NT2/D1 (cell line): ENCODE results near the gene PLPPR3.

Experiments used
- DNase-seq: peaks from one replicate; pipeline ENCODE4 v3.0.0-alpha.2; 2011; ENCODE audit warnings: low read depth, low spot score
- H3K27me3 ChIP-seq: 2 replicates; pipeline ENCODE4 v1.6.0; 2011; ENCODE audit warnings: mild to moderate bottlenecking; ENCODE audit not compliant: insufficient read length, insufficient read depth
- H3K36me3 ChIP-seq: 2 replicates; pipeline ENCODE4 v1.6.1; 2011; ENCODE audit warnings: mild to moderate bottlenecking, low read length, mixed read lengths; ENCODE audit not compliant: insufficient read depth, insufficient read length
- H3K4me1 ChIP-seq: 2 replicates; pipeline ENCODE4 v1.5.1; 2011; ENCODE audit not compliant: insufficient read depth, insufficient read length
- H3K4me3 ChIP-seq: 2 replicates; pipeline ENCODE4 v1.5.1; 2011; ENCODE audit warnings: low read depth; ENCODE audit not compliant: insufficient read length
- H3K9ac ChIP-seq: 2 replicates; pipeline ENCODE4 v1.6.0; 2011; ENCODE audit warnings: low read depth; ENCODE audit not compliant: insufficient read length
- H3K9me3 ChIP-seq: 2 replicates; pipeline ENCODE4 v1.5.1; 2011; ENCODE audit warnings: mild to moderate bottlenecking, low read length; ENCODE audit not compliant: insufficient read depth
- SUZ12 ChIP-seq: IDR thresholded peaks from 2 replicates; pipeline ENCODE4 v1.6.1; 2011; ENCODE audit not compliant: insufficient read length, insufficient read depth; ENCODE audit errors: extremely low read depth
- YY1 ChIP-seq: IDR thresholded peaks from 2 replicates; pipeline ENCODE4 v1.6.1; 2011; ENCODE audit not compliant: insufficient read length, insufficient read depth
- ZNF274 ChIP-seq: IDR thresholded peaks from 2 replicates; pipeline ENCODE4 v1.6.1; 2011; ENCODE audit warnings: mild to moderate bottlenecking, low read depth, low read length

PLPPR3 gene

DNA sequence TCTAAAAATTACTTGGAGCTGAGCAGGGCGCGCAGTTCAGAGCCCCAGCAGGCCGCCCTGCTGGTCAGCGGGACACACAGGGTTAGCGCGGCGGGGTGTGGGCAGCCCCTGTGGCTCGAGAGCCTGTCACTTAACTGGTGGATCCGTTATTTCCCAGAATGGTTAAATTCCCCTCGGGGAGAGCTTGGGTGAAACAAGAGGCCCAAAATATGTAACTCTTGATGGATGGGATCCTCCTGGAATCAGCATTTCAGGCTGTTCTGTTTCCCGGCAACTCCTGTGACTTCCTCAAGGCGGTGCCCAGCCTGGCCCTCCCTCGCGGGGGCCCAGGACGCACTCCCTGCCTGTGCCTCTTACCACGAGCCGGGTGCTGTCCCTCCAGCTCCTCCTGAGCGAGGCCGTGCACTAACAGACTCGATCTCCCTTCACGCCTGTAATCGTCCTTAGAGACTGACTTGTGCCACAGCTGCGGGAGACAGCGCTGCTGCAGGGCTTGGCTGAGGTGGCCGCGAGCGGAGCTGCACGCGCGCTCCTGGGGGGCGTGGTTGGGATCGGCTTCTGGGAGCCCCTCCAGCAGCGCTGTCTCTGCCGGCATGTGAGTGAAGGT is 14.8 kb downstream of the PLPPR3 start:
- DNase-seq = no peak
- peaks cover 99% of the 10 kb centered on the region for H3K36me3 ChIP-seq
- H3K9me3 ChIP-seq = no peaks in the 10 kb centered on the region
- no peak overlapping the region for H3K4me3 ChIP-seq
- TF ChIP-seq ZNF274 = no peak
- no peak for TF ChIP-seq SUZ12
- no peak for TF ChIP-seq YY1
- no peaks in the 10 kb centered on the region for H3K27me3 ChIP-seq
- H3K9ac ChIP-seq = peak overlapping the region; percentile 32
- H3K4me1 ChIP-seq = peaks cover 34% of the 10 kb centered on the region

DNA sequence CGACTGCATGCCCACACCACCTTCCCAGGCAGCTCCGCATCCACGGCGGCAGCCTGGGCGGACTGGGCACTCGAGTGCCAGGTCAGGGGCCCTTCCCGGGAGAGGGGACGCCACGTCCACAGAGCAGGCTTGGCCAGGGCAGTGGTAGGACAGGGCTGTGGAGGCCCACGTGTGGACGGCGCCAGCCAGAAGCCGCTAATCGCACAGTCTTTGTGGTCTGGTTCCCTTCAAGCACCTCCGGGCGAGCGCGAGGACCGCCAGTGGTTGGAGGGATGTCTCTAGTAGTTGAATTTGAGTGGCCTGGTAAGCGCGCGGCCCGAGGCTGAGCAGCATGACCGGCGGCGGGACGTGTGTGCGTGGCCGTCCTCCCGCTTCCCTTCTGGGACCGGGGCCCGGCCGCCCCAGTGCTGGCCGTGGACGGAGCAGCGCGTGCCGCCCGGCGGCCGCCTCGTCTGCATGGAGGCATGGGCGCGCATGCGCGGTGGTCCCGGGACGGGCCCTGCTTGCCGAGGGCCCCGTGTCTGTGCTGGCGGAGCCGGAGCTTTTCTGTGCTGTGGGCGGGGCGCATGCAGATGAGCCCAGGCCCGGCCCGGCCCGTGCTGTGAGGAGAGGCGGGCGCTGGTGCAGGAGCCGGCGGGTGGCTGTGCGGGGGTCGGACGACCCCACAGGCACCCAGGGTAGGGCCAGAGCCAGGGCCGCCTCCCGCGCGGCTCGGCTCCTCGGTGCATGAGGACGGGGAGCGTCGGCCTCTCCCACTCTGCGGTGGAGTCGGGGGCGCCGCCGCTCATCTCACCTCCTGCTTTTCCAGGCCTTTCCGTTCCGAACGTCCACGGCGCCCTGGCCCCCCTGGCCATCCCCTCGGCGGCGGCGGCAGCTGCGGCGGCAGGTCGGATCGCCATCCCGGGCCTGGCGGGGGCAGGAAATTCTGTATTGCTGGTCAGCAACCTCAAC is 15.9 kb downstream of the PLPPR3 start:
- peaks cover 44% of the 10 kb centered on the region for H3K4me1 ChIP-seq
- H3K9ac ChIP-seq = peak overlapping the region; percentile 32

GRCh38 chr19:805166-805551 is 16.6 kb downstream of the PLPPR3 start:
- Histone ChIP-seq H3K27me3 (no peaks in the 10 kb centered on the region), H3K4me3 (no peak overlapping the region), H3K36me3 (peaks cover 99% of the 10 kb centered on the region), H3K4me1 (peaks cover 46% of the 10 kb centered on the region), H3K9me3 (no peaks in the 10 kb centered on the region), H3K9ac (peak overlapping the region; percentile 21)
- TF ChIP-seq ZNF274 (no peak), YY1 (no peak), SUZ12 (no peak)
- no peak for DNase-seq

More for the DNA sequence above, 15.9 kb downstream of the PLPPR3 start:
- Histone ChIP-seq H3K4me3 (no peak overlapping the region), H3K9me3 (no peaks in the 10 kb centered on the region), H3K36me3 (peaks cover 99% of the 10 kb centered on the region), H3K27me3 (no peaks in the 10 kb centered on the region)
- no peak for TF ChIP-seq YY1
- TF ChIP-seq ZNF274 = no peak
- no peak for TF ChIP-seq SUZ12
- DNase-seq = no peak

DNA sequence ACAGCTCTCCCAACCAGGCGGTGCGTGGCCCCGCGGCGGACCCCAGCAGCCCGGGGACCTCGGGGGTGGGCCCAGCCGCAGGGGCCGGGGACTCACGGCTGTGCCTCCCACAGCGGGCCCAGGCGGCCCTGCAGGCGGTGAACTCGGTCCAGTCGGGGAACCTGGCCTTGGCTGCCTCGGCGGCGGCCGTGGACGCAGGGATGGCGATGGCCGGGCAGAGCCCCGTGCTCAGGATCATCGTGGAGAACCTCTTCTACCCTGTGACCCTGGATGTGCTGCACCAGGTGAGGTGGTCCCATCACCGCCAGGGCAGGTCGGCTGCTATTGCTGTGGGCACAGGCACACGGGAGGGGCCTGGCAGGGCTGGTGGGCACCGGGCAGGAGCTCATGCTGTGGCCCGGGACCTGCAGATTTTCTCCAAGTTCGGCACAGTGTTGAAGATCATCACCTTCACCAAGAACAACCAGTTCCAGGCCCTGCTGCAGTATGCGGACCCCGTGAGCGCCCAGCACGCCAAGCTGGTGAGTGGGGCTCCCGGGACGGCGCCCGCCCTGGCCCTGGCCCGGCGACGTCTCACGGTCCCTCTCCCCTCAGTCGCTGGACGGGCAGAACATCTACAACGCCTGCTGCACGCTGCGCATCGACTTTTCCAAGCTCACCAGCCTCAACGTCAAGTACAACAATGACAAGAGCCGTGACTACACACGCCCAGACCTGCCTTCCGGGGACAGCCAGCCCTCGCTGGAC is 17.2 kb downstream of the PLPPR3 start:
- H3K27me3 ChIP-seq = no peaks in the 10 kb centered on the region
- H3K36me3 ChIP-seq = peaks cover 99% of the 10 kb centered on the region
- no peak for DNase-seq
- H3K9ac ChIP-seq = peak overlapping the region; percentile 21
- no peaks in the 10 kb centered on the region for H3K9me3 ChIP-seq
- TF ChIP-seq SUZ12 = no peak
- no peak for TF ChIP-seq YY1
- no peak for TF ChIP-seq ZNF274
- no peak overlapping the region for H3K4me3 ChIP-seq
- H3K4me1 ChIP-seq = peaks cover 46% of the 10 kb centered on the region

GRCh38 chr19:803686-804418 is 17.9 kb downstream of the PLPPR3 start:
- H3K27me3 ChIP-seq = no peaks in the 10 kb centered on the region
- no peak overlapping the region for H3K4me3 ChIP-seq
- H3K36me3 ChIP-seq = peaks cover 100% of the 10 kb centered on the region
- DNase-seq = no peak
- H3K4me1 ChIP-seq = peaks cover 46% of the 10 kb centered on the region
- H3K9me3 ChIP-seq = no peaks in the 10 kb centered on the region
- no peak overlapping the region for H3K9ac ChIP-seq
- no peak for TF ChIP-seq ZNF274
- no peak for TF ChIP-seq YY1
- no peak for TF ChIP-seq SUZ12

DNA sequence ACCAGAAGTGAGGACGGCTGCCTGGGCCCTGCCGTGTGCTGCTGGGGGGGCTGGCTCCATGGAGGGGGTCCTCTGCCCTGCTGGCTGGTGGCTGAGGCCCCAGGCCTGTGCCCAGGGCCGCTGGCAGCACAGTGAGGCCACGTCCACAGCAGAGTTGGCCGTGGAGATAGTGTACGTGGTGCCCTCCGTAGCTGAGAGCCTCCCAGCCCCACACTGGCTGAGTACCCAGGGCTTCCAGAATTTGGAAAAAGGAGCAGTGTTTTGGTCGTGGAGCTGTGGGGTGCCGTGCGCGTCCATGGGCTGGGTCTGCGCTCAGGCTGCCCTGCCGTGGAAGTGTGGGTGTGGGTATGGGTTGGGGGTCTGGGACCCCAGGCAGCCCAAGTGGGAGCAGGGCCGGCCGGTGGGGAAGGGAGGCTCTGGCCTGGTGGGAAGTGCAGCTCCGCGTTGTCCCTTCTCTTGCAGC is 18.6 kb downstream of the PLPPR3 start:
- Histone ChIP-seq H3K4me1 (peaks cover 46% of the 10 kb centered on the region), H3K4me3 (no peak overlapping the region), H3K9me3 (no peaks in the 10 kb centered on the region), H3K36me3 (peaks cover 100% of the 10 kb centered on the region), H3K27me3 (no peaks in the 10 kb centered on the region), H3K9ac (peak overlapping the region; percentile 65)
- TF ChIP-seq ZNF274 = no peak
- TF ChIP-seq SUZ12 = no peak
- TF ChIP-seq YY1 = no peak
- DNase-seq = no peak
